DMS79 treated with DMSO at 0.1 percent for 48 hours (cell line): Measurements from ENCODE around the gene DBT.

Source experiments
- DNase-seq: peaks from one replicate; lab custom pipeline; 2025; lab: John Stamatoyannopoulos, UW

Gene DBT

DNA sequence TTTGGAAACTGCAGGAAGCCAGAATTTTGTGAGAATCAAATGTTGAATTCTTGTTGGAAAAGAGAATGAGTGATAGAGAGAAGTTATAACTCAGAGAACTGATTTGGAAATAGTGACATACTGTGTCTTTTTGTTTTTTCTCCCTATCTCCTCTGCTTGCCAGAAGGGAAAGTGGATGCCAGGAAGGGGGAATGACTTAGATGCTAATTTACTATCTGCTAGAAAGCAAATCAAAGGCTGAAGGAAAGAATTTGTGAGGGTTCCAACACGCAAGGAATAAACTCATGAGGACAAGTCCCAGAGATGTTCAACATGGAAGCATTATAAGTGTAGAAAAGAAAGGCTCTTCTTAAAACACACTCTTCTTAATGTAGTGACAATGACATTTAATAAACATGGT is 51.0 kb downstream of the DBT start:
- no peak for DNase-seq

DNA sequence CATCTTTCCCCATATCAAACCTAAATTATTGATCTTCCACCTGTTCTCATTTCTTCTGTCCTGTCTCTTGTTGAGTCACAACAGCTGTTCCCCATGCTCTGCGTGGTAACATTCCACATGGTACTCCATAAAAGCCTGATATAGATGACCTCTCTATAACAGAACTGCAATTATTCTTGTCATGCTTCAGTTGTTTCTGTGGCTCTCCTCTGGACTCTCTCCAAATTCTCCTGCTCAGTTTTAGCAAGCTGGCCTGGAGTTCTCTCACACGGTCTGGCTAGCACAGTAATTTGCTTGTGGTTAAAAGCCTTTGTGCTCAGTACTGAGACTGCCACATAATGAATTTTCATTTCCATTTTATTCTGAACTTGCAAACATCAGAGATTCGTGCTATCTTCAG is 61.0 kb downstream of the DBT start:
- DNase-seq, result peak; percentile 98

GRCh38 chr1:100187912-100188311 is 61.7 kb downstream of the DBT start:
- DNase-seq, result peak; percentile 58

- DNase-seq, result no peak
Measured at GRCh38 chr1:100184536-100184935, 65.1 kb downstream of the DBT start.

- no peak for DNase-seq
Measured at GRCh38 chr1:100183370-100183769, 66.3 kb downstream of the DBT start.

DNA sequence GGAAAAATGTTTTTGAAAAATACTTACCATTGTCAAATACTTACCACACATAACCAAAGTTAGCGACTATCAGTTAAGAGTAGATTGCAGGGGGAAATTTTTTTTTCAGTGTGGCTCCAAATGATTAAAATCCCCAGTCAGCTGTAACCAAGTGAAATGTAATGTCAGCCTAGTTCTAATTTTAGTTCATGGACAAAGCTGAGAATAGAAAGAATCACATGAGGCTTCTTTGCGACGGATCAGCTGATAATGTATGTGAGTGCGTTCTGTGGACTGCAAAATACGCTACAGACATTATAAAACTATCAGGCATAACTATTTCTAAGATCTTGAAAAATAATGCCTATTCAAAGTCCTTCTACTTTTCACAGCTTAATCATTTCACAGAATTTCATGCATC is 71.5 kb downstream of the DBT start, which contains the start of gene LRRC39:
LRRC39 (minus strand) TSS at position 166 of the 400 bp plus-strand sequence. CDS start 9,740 bp downstream, outside the sequence.
- no peak for DNase-seq

DNA sequence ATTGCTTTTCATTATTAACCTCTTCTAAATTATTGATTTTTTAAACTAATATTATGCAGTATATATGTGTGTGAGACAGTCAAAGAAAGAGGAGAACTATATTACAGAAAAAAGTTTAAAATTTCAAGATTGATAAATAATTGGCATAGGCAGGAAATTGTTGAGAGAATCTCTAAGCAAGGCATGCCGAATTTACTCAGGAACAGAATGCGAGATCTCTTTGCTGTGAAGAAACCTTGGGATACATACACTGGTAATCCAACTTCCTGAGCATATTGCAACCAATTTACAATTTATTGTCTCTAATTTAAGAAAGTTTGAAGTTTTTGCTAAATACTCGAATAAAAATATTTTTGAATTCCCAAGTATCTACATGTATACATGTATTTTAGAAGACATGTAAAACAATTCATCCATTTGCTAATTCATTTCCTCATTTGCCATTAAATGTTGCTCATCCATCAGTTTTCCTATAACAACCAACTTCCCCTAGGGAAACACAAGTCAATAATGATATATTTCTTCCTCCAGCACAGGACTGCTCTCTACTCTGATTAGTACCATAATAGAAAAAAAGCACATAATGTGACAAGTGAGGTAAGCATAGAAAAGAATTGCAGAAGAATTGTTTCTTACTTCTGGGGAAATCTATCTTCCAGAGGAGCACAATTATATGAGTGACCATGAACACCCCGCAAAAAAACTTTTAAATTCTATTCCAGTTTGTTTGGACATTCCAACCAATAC is 72.2 kb downstream of the DBT start:
- DNase-seq, result no peak

- DNase-seq, result no peak
Measured at GRCh38 chr1:100168051-100168450, 81.6 kb downstream of the DBT start.

- DNase-seq, result no peak
Measured at GRCh38 chr1:100164702-100165101, 84.9 kb downstream of the DBT start.

DNA sequence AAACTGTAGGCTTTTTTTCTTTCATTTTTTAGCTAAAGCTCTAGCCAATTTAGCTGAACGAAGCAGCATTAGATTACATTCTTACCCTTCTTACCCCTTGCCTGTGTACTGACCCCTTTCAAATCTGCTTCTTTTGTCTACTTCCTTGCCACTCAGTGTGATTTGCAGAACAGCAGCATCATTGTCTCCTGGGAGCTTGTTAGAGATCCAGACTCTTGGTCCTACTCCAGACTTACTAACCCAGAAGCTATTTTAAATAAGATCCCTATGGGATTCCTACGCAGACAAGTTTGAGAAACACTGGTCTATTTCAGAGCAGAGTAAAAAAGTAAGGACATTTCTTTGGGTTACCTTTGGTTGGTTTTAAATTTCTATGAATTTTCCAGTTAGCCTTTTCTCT is 85.4 kb downstream of the DBT start:
- no peak for DNase-seq

DNA sequence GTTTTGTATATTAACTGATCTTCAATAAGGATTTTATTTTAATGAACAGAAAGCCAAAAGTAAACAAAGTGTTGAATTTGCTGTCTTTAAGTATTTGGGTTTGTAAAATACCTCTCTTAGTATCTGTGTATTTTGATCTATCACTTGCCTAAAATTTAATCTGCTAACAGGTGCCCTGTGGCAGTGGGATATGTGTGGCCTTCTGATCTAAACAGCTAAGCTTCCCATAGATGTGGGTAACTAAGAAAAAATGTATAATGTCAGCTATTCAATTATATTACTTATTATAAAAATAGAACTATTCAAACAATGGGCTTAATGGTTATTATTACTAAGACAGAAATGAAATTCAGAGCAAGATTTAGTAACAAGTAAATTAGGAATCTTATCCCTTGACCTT is 86.8 kb downstream of the DBT start:
- no peak for DNase-seq

DNA sequence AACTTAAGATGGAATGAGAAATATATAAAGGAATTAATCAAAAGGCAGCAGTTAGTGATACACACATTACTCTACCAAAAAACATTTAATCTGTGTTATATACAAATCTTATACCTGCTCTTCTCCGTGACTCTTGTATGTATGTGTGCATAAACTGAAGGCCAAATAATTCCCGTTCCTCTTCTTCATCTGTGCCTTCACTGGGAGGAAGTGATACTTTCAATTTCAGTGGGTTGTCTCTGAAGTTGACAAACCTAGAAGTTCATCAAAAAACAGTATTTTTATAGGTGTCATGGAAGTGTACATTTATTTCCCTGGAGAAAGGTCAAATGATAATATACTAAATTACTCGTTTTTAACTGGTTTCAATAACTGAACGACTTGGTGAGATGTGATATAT is 97.4 kb downstream of the DBT start:
- no peak for DNase-seq

- no peak for DNase-seq
Measured at GRCh38 chr1:100151679-100152078, 98.0 kb downstream of the DBT start.

- DNase-seq, result no peak
Measured at GRCh38 chr1:100147875-100148274, 101.8 kb downstream of the DBT start.

- no peak for DNase-seq
Measured at GRCh38 chr1:100146958-100147357, 102.7 kb downstream of the DBT start.

- no peak for DNase-seq
Measured at GRCh38 chr1:100145116-100145515, 104.5 kb downstream of the DBT start.

- DNase-seq, result no peak
Measured at GRCh38 chr1:100142343-100142742, 107.3 kb downstream of the DBT start.

- DNase-seq, result no peak
Measured at GRCh38 chr1:100141192-100141591, 108.4 kb downstream of the DBT start.

GRCh38 chr1:100137602-100138001 is 112.0 kb downstream of the DBT start:
- DNase-seq, result no peak
